ENCODE results near the gene SUN1. TPM values are rescaled to one million over a fixed set of nuclear protein-coding genes. Genes with fewer than 3 reads are reported as not detected.
"Not testable (repeated sequence)": the region's sequence is repeated elsewhere in the genome, so short reads cannot be mapped to it uniquely, and the experiment has no call there.

SUN1 gene
- polyA plus RNA-seq, 1 donor: 128 TPM

- Histone ChIP-seq H3K9me3 (ENCODE audit: control insufficient read depth, low read depth, low read length) (peaks cover 3% of the 10 kb centered on the region), H3K4me1 (ENCODE audit: control insufficient read depth, insufficient read depth, low read length) (peaks cover 46% of the 10 kb centered on the region), H3K27ac (ENCODE audit: low read length) (no peak overlapping the region), H3K36me3 (ENCODE audit: control insufficient read depth, insufficient read depth, low read length) (peaks cover 14% of the 10 kb centered on the region), H3K27me3 (ENCODE audit: control insufficient read depth, insufficient read depth, low read length) (no peaks in the 10 kb centered on the region), H3K4me3 (ENCODE audit: low read length) (no peak overlapping the region)
- no CpG with 5 or more reads among the region's 40 CpGs for WGBS (ENCODE audit: insufficient coverage, low lambda C conversion rate)
- DNase-seq: no peak
These were observed 88.2 kb downstream of the SUN1 start for GRCh38 chr7:920351-921070.

GRCh38 chr7:921071-921461 is 88.8 kb downstream of the SUN1 start:
- Histone ChIP-seq H3K27me3 (ENCODE audit: control insufficient read depth, insufficient read depth, low read length) (no peaks in the 10 kb centered on the region), H3K36me3 (ENCODE audit: control insufficient read depth, insufficient read depth, low read length) (peaks cover 14% of the 10 kb centered on the region), H3K4me1 (ENCODE audit: control insufficient read depth, insufficient read depth, low read length) (peaks cover 52% of the 10 kb centered on the region), H3K27ac (ENCODE audit: low read length) (no peak overlapping the region), H3K4me3 (ENCODE audit: low read length) (no peak overlapping the region), H3K9me3 (ENCODE audit: control insufficient read depth, low read depth, low read length) (peaks cover 5% of the 10 kb centered on the region)
- no CpG with 5 or more reads among the region's 15 CpGs for WGBS (ENCODE audit: insufficient coverage, low lambda C conversion rate)
- DNase-seq: no peak

GRCh38 chr7:921581-922333 is 89.5 kb downstream of the SUN1 start:
- H3K4me1 ChIP-seq (ENCODE audit: control insufficient read depth, insufficient read depth, low read length): peaks cover 59% of the 10 kb centered on the region
- WGBS (ENCODE audit: insufficient coverage, low lambda C conversion rate): no CpG with 5 or more reads among the region's 36 CpGs
- DNase-seq: peak in 1 of 2 donors; percentile 34
- no peak overlapping the region for H3K27ac ChIP-seq (ENCODE audit: low read length)
- peaks cover 14% of the 10 kb centered on the region for H3K36me3 ChIP-seq (ENCODE audit: control insufficient read depth, insufficient read depth, low read length)
- no peaks in the 10 kb centered on the region for H3K27me3 ChIP-seq (ENCODE audit: control insufficient read depth, insufficient read depth, low read length)
- no peak overlapping the region for H3K4me3 ChIP-seq (ENCODE audit: low read length)
- peaks cover 5% of the 10 kb centered on the region for H3K9me3 ChIP-seq (ENCODE audit: control insufficient read depth, low read depth, low read length)

DNA sequence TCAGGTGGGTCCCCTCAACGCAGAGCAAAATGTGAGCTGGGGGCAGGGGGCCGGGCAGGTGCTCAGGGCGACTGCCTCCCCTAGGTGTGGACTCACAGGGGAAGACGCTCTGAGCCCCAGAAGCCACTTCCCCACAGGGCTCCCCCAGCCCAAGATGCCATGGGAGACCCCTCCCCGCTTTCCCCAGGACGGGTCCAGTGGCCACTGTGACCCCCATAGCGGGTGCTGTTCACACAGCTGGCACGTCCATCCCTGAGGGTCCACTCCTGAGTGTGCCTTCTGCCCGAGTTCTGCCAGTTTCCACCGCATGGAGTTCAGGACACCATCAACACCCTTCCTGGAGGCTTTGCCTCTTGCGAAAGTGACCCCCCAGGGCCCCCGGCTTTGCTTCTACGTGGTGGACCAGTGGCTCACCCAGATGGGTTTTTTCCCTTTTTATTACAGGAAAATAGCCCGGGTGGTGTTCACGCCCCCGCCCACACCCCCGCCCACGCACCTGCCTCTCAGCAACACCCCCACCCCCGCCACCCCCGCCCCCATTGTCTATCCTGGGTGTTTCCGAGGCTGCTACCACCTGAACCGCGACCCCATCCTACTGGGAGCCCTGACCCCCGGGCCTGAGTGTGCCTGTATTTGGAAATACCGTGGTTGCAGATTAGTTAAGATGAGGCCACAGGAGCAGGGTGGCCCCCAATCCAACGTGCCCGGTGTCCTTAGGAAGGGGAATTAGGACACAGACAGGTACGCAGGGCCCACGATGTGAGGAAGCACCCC is 90.2 kb downstream of the SUN1 start:
- no CpG with 5 or more reads among the region's 29 CpGs for WGBS (ENCODE audit: insufficient coverage, low lambda C conversion rate)
- peaks cover 66% of the 10 kb centered on the region for H3K4me1 ChIP-seq (ENCODE audit: control insufficient read depth, insufficient read depth, low read length)
- peak overlapping the region; percentile 77 for H3K27ac ChIP-seq (ENCODE audit: low read length)
- peaks cover 14% of the 10 kb centered on the region for H3K36me3 ChIP-seq (ENCODE audit: control insufficient read depth, insufficient read depth, low read length)
- H3K9me3 ChIP-seq (ENCODE audit: control insufficient read depth, low read depth, low read length): peaks cover 5% of the 10 kb centered on the region
- no peak for DNase-seq
- no peaks in the 10 kb centered on the region for H3K27me3 ChIP-seq (ENCODE audit: control insufficient read depth, insufficient read depth, low read length)
- no peak overlapping the region for H3K4me3 ChIP-seq (ENCODE audit: low read length)

DNA sequence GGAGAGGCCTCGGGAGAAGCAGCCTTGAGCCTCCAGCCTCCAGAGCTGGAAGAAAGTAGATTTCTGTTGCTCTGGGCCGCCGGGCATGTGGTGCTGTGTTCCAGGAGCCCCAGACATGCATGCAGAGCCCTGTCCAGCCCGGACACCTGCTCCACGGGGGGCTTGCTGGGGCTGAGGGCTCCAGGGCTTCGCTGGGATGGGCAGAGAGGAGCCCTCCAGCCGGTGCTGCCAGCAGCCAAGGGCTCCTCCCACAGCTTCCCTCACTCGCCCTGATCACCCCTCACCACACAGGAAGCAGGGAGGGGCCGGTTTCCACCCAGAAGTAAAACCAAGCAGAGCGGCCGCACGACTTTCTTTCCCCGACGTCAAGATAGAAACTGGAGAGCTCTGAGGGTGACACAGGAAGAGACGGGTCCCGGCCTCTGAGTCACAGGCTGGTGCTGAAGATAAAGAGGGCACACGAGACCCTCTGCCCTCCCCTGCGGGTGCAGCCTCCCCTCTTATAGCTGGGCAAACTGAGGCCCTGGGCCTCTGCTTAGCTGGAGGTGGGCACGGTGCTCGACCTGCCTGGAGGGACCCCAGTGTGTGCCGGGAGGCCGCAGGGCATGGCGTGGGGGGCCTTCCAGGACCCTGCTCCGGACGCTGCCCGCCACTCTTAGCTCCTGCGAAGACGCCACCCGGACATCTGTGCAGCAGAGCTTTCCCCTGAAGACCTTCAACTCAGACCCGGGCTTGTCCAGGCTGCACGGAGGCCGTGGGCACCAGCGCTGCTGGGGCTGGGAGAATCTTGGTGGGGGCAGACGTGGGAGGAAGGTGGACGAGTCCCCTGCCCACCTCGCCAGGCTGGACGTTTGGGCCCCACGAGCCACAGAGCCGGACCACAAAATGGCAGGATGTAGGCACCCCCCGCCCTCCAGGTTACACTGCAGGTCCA is 91.1 kb downstream of the SUN1 start:
- Histone ChIP-seq H3K4me1 (ENCODE audit: control insufficient read depth, insufficient read depth, low read length) (peaks cover 68% of the 10 kb centered on the region), H3K27ac (ENCODE audit: low read length) (peak overlapping the region; percentile 77), H3K27me3 (ENCODE audit: control insufficient read depth, insufficient read depth, low read length) (no peaks in the 10 kb centered on the region), H3K36me3 (ENCODE audit: control insufficient read depth, insufficient read depth, low read length) (peaks cover 18% of the 10 kb centered on the region), H3K9me3 (ENCODE audit: control insufficient read depth, low read depth, low read length) (peaks cover 5% of the 10 kb centered on the region), H3K4me3 (ENCODE audit: low read length) (no peak overlapping the region)
- WGBS (ENCODE audit: insufficient coverage, low lambda C conversion rate): no CpG with 5 or more reads among the region's 40 CpGs
- DNase-seq: peak; percentile 79 to 89

DNA sequence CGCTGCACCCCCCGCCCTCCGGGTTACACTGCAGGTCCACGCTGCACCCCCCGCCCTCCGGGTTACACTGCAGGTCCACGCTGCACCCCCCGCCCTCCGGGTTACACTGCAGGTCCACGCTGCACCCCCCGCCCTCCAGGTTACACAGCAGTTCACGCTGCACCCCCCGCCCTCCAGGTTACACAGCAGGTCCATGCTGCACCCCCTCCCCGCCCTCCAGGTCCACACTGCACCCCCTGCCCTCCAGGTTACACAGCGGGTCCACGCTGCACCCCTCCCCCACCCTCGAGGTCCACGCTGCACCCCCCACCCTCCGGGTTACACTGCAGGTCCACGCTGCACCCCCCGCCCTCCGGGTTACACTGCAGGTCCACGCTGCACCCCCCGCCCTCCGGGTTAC is 91.8 kb downstream of the SUN1 start:
- H3K4me1 ChIP-seq (ENCODE audit: control insufficient read depth, insufficient read depth, low read length): peaks cover 68% of the 10 kb centered on the region
- H3K36me3 ChIP-seq (ENCODE audit: control insufficient read depth, insufficient read depth, low read length): peaks cover 16% of the 10 kb centered on the region
- not testable (repeated sequence) for H3K4me3 ChIP-seq (ENCODE audit: low read length); H3K9me3 ChIP-seq (ENCODE audit: control insufficient read depth, low read depth, low read length); DNase-seq; H3K27me3 ChIP-seq (ENCODE audit: control insufficient read depth, insufficient read depth, low read length)
- H3K27ac ChIP-seq (ENCODE audit: low read length): peak overlapping the region; percentile 77
- no CpG with 5 or more reads among the region's 25 CpGs for WGBS (ENCODE audit: insufficient coverage, low lambda C conversion rate)

Other genes starting within 250 kb of the SUN1 start
- gene DNAAF5, start 105.8 kb upstream of the SUN1 start, polyA plus RNA-seq: 26.8 TPM
- 34.8 TPM for gene PRKAR1B, start 105.2 kb upstream of the SUN1 start, polyA plus RNA-seq
- 76.0 TPM for gene GET4, start 44.1 kb downstream of the SUN1 start, polyA plus RNA-seq
- 62.0 TPM for gene ADAP1, start 122.2 kb downstream of the SUN1 start, polyA plus RNA-seq
- 33.5 TPM for gene COX19, start 143.1 kb downstream of the SUN1 start, polyA plus RNA-seq
- gene CYP2W1, start 150.7 kb downstream of the SUN1 start, polyA plus RNA-seq: 598 TPM
- 4.0 TPM for gene GPR146, start 212.1 kb downstream of the SUN1 start, polyA plus RNA-seq

Measured in large intestine (tissue), 3 donors.